GM18520 (cell line): ENCODE data around the gene TRABD.
"Not testable (repeated sequence)": the region's sequence is repeated elsewhere in the genome, so short reads cannot be mapped to it uniquely, and the experiment has no call there.

Experiments used
- ATAC-seq: cut with Tn5 transposase; IDR thresholded peaks from one replicate; pipeline ENCODE4 v1.9.1; 2021; ENCODE audit not compliant: unreplicated experiment

TRABD gene

DNA sequence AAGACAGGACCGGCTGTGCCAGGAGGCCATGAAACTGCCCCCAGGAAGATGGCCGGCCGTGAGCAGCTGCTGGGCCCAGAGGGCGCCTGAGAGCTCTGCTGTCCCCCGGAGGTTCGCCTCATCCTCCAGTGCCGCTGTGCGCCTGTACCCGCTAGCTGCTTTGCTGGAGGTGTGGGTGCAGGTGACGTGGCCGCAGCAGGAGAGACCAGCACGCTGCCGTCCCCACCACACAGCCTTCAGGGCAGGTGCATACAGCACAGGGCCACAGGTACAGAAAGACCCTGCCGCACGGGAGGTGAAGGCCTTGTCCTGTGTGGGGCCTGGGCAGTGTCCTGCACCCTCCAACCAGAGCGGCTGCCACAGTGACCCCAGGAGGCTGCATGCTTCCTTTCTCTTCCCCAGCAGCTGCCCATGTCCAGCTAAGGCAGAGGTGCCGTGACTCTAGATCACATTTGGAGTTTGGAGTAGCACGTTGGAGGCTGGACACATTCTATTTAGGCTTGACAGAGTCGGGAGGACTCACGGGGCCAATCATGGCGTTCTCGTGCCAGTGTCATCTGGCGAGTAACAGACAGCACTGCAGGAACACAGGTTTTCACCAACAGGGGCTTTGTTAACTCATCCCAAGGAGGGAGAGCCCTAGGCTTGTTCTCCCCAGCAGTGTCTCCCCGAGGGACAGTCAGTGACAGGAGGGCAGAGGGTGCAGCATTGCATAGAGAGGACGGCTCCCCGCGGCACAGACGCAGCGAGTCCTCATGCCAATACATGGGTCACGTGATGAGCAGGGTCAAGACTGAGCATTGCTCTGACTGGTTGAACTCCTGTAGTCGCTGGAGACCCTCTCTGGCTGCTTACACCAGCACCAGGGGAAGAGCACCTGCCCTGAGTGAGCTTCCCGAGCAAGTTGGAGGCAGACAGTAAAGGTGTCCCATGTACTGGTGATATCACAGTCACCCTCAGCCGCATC is 33.9 kb upstream of the TRABD start:
- ATAC-seq: no peak

- ATAC-seq: no peak
Observed at GRCh38 chr22:50153056-50153755, 32.5 kb upstream of the TRABD start.

DNA sequence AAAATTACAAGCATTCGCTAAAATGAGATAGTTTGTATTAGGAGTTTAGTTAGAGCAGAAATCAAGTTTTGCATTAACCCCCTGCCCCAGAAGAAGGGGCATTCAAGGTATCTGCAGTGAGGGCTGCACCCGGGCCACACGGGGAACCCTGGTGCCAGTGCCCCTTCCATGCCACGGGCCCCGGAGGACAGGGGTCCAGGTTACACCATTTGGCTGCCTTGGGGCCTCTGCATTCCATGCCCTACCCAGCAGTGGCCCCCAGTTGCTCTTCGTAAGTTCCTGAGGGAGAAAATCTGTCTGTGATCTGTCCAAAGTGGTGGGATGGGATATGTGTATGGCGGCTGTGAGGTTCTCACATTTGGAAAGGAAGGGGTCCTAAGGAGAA is 32.0 kb upstream of the TRABD start:
- ATAC-seq: no peak

GRCh38 chr22:50157709-50158375 is 27.9 kb upstream of the TRABD start:
- no peak for ATAC-seq

DNA sequence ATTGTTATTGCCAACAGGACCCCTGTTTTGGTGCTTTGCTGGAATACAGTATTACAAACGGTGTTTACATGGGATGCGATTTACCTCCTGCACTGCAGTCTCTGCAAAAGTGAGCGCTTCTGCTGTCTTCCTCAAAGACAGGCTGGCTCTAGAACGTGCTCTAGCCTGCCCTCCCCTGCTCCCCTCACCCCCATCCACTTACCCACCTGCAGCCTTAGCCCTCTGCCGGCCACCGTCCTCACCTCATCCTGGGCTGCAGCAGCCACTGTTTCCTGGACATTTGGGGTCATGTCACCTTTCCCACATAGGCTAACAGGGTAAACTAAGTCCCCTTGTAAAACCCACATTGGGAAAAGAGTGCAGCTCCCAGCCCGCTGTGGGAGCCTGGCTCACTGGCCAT is 24.8 kb upstream of the TRABD start:
- no peak for ATAC-seq

DNA sequence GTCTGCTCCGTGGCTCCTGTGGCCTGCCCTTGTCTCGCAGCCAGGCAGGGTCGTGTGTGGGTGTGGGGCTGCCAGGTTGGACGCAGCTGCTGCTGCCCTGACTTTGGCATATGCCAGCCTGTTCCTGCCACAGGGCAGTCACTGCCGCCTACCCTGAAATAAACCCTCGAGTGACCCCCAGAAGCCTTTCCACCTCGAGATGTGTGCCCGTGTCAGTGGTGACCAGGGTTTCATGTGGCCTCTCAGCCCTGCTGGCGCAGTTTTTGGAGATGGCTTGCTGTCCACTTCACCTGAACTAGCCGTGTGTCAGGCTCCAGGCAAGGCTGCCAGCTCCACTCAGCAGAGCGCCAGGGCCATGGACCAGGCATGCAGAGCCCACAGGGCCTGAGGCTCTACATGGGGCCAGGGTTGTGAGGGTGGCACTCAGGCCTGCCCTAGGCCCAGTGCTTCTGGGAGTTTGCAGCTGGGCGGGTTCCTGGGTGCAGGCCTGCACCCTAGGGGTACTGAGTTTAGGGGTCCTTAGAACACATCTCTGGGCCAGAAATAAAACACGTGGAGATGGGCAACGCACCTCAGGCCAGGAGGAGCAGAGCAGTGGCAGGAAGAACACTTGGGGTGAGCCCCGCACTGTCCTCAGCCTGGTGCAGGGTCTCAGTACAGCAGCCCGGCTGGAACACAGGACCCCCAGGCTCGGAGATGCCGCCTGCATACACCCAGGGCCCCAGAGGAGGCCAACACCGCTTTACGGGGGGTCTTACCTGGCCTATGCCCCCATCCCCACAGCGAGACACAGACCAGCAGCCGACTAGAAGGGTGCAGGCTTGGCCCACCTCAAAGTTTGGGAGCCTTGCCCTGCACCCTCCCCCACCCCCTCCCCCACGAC is 24.0 kb upstream of the TRABD start:
- no peak for ATAC-seq

DNA sequence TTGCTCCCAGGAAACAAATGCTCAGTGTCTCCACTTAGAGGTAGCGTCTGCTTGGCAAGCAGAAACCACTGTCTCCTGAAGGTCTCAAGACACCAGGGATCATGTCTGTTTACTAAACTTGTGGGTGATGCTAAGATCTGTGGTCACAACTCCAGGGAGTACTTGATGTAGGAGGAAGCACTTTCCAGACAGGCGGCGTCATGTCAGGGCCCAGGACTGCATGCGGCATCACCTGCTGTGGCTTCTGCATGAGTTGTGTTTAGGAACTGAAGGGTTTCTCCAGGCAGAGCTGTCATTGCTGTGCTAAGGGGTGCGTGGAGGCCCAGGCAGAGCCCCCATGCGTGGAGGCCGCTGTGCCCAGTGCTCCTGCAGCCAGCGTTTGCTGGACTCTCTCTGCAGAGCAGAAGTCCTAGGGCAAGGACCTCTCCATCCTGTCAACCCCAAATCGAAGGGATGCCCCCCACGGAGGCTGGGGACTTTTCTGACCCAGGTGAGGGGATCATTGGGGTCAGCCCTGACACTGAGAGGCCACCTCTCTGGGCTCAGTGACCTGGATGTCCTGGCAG is 23.2 kb upstream of the TRABD start:
- no peak for ATAC-seq

- ATAC-seq: no peak
Observed at GRCh38 chr22:50165436-50166123, 20.1 kb upstream of the TRABD start.

DNA sequence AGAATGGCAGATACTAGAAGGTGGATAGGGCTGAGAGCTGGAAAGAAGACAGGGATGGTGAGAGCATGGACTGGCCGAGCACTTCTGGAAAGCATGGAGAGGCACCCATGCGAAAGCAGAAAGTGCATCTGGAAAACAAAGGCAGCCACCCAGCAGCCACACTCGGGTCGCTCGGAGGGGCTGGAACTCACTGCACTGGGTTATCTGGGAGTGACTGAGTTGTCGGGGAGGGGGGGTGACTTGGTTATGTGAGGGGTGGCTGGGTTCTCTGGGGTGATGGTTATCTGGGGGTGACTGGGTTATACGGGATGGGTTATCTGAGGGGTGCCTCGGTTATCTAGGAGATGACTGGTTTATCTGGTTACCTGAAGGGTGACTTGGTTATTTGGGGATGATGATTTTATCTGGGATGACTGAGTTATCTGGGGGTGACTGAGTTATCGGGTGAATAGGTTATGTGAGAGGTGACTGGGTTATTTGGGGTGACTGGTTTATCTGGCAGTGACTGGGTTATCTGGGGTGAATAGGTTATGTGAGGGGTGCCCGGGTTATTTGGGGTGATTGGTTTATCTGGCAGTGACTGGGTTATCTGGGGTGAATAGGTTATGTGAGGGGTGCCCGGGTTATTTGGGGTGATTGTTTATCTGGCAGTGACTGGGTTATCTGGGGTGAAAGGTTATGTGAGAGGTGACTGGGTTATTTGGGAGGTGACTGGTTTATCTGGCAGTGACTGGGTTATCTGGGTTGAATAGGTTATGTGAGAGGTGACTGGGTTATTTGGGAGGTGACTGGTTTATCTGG is 17.8 kb upstream of the TRABD start:
- no peak for ATAC-seq

DNA sequence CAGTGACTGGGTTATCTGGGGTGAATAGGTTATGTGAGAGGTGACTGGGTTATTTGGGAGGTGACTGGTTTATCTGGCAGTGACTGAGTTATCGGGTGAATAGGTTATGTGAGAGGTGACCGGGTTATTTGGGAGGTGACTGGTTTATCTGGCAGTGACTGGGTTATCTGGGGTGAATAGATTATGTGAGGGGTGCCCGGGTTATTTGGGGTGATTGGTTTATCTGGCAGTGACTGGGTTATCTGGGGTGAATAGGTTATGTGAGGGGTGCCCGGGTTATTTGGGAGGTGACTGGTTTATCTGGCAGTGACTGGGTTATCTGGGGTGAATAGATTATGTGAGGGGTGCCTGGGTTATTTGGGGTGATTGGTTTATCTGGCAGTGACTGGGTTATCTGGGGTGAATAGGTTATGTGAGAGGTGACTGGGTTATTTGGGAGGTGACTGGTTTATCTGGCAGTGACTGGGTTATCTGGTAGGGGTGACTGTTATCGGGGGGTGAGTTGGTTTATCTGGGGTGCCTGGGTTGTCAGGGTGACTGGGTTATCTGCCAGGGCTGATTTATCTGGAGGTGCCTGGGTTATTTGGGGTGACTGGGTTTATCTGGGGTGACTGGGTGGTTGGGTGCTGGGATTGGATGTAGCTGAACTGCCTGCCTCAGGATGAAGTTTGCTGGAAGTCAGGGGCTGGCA is 17.1 kb upstream of the TRABD start:
- ATAC-seq: not testable (repeated sequence)

DNA sequence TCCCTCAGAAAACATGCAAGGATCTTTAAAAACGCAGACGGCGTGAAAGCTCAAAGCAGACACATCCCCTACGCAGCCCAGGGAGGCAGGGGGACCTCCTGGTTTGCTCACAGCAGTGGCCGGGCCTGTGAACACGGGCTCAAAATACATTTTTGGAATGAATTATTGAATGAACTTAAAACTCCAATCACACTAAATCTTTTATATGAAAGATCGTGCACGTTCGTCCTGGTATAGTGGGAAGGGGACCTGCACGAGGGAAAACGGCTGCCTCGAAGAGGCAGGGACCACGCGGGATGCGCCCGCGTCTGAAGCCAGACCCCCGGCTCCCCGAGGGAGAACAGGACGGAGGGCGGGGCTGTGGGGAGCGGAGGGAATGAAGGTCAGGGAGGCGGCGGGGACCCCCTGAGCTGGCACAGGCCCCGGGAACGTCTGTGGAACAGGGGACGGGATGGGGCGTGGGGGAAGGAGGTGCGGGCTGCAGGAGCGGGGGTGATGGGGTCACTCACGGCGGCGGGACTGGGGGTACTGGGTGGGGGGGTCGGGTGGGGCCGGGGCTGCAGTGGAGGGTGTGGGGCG is 16.4 kb upstream of the TRABD start:
- ATAC-seq: no peak

DNA sequence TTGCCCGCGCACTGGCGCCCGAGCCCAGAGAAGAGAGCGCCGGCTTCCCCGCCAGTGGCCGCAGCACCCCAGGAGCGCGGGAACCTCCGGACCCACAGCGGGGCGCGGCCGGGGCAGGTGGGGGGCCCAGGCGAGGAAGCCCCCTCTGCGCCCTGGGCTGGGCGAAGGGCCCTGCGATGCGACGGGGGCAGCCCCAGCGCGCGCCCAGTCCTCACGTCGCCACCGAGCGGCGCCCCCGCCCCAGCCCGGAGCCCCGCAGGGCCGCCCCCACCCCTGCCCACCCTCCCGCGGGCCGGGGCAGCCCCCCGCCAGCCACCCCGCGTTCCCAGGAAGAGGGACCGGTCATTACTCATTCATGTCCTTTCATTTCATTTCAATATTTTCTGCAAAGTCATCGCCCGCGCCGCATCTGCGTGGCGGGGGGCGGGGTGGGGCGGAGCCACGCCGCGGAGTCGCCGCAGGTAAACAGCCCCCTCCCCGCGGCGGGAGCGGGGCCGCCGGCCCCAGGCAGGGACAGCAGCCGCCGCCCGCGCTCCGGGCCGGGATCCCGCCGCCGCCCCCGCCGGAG is 15.9 kb upstream of the TRABD start:
- no peak for ATAC-seq

GRCh38 chr22:50170453-50171318 is 15.0 kb upstream of the TRABD start, which contains the start of gene PANX2:
PANX2 (plus strand) TSS chr22:50170731; CDS start chr22:50170731, 0 bp downstream.
- no peak for ATAC-seq

DNA sequence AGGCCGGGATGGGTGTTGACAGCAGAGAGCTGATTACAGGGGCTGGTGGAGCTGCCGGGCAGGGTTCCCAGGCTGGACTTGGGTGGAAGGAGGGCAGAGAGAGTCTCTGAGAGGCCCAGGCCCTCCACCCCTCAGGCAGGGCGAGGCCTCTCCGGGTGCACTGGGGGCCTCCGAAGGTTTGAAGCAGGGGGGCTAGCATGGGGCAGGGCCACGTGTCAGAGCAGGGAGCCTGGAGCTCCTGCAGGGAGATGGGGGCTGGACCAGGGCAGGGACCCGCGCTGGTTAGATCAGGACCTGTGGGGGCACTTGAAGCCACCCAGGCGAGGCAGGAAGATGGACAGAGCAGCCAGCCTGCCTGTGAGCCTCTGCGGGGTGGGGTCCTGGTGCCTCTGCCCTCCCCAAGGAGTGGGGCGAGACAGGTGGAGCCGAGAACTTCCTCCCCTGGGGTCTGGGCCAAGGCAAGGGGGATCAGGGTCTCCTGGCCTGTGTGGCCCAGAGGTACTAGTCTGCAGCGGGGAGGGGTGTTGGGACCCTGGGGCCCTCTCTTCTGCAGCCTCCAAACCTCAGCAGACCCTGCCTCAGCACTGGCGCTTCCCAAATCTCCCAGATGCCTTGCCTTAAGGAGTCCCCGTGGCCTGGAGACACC is 14.3 kb upstream of the TRABD start:
- ATAC-seq: no peak

DNA sequence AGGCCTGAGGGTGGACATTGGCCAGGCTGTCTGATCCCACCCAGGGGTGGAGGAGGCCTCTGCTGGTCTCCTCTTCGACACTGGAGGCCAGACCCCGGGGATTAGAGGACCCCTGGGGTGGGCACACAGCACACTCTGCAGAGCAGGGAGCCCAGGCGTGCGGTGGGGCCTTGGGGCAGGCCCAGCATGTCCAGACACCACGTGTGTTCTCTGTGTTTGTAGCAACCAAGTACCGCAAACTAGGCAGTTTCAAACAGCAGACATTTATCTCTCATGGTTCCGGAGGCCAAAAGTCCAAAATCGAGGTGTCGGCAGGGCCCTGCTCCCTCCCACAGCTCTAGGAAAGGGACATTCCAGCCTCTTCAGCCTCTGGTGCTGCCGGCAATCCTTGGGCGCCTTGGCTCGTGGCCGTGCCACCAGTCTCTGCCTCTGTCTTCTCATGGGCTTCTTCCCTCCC is 13.7 kb upstream of the TRABD start:
- ATAC-seq: no peak
